ENCODE results near the gene OOSP3.

DNA sequence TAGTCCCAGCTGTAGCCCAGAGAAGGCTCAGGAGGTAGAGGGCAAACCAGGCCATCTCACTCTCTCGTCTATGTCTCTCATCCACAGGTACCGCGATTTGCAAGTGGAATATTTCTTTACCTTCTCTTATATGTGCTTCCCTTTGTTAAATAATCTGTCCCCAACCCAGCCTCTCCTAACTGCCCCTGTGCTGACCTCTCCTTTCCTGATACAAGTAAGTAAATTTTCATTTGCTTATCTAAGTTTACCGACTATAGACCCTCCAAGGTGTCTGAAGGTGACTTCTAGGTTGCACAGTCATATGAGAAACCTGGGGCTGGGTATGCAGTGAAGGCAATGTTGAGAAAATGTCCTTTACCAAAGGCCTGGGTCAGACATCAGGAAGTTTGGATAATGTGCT, 33.2 kb upstream of the OOSP3 start, which contains the start of gene CBLIF:
- TF ChIP-seq ZNF266 (tag by site-specific recombination; IDR thresholded peaks at IDR 0.05; ENCODE audit: low read depth) = no peak
- TF ChIP-seq, protein P1, sequence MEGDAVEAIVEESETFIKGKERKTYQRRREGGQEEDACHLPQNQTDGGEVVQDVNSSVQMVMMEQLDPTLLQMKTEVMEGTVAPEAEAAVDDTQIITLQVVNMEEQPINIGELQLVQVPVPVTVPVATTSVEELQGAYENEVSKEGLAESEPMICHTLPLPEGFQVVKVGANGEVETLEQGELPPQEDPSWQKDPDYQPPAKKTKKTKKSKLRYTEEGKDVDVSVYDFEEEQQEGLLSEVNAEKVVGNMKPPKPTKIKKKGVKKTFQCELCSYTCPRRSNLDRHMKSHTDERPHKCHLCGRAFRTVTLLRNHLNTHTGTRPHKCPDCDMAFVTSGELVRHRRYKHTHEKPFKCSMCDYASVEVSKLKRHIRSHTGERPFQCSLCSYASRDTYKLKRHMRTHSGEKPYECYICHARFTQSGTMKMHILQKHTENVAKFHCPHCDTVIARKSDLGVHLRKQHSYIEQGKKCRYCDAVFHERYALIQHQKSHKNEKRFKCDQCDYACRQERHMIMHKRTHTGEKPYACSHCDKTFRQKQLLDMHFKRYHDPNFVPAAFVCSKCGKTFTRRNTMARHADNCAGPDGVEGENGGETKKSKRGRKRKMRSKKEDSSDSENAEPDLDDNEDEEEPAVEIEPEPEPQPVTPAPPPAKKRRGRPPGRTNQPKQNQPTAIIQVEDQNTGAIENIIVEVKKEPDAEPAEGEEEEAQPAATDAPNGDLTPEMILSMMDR (tag by site-specific recombination; IDR thresholded peaks at IDR 0.05) = no peak
- TF ChIP-seq ZNF19 (tag by site-specific recombination; IDR thresholded peaks at IDR 0.05; ENCODE audit: low read depth) = no peak
- no peak for TF ChIP-seq ZNF174 (tag by site-specific recombination; IDR thresholded peaks at IDR 0.05)
- TF ChIP-seq ZFP37 (tag by site-specific recombination; IDR thresholded peaks at IDR 0.05) = no peak
- TF ChIP-seq ZNF701 (tag by site-specific recombination; IDR thresholded peaks at IDR 0.05) = no peak

Measured in HEK293 (cell line).